IMR-90 (cell line): ENCODE data around the gene RPL19. TPM values are rescaled to one million over a fixed set of nuclear protein-coding genes. Genes with fewer than 3 reads are reported as not detected.

Experiments used
- ATAC-seq: fragments of 200-7000 bp; cut with Tn5 transposase; 2 replicates; pipeline ENCODE4 v1.9.1; 2020; ENCODE audit warnings: low read depth, mild to moderate bottlenecking, moderate library complexity
- BruUV-seq: library from RNA; stranded (reverse); fragments of 400-500 nt; replicated peaks from 2 replicates; lab custom pipeline; 2021; lab: Mats Ljungman, UMichigan
- CTCF ChIA-PET: fragments of 300-600 bp; formaldehyde crosslinking; extraction: SDS; loops from one replicate; lab custom pipeline; 2021; ENCODE audit warnings: antibody characterized with exemption; lab: Yijun Ruan, JAX
- POLR2A ChIA-PET: fragments of 300-600 bp; sonication (Branson Sonifier 250); formaldehyde crosslinking; loops from one replicate; lab custom pipeline; 2022; ENCODE audit warnings: antibody characterized with exemption; ENCODE audit not compliant: unreplicated experiment; lab: Charles Lee
- DNase-seq: peaks from one replicate; pipeline ENCODE4 v3.0.0; 2013
- H2AFZ ChIP-seq: replicated peaks from 2 replicates; pipeline ENCODE3; 2013; ENCODE audit warnings: low read length, mild to moderate bottlenecking; ENCODE audit not compliant: poor library complexity
- H2AK5ac ChIP-seq: 2 replicates; pipeline ENCODE4 v1.6.1; 2013; ENCODE audit warnings: low read depth, low read length, inconsistent platforms
- H2AK9ac ChIP-seq: replicated peaks from 2 replicates; pipeline ENCODE3; 2013; ENCODE audit warnings: mild to moderate bottlenecking, low read depth, low read length, moderate library complexity; ENCODE audit not compliant: poor library complexity
- H2BK120ac ChIP-seq: 2 replicates; pipeline ENCODE4 v1.6.1; 2013; ENCODE audit warnings: low read depth, low read length, inconsistent platforms
- H2BK15ac ChIP-seq: 3 replicates; pipeline ENCODE4 v1.6.1; 2013; ENCODE audit warnings: low read depth, low read length, inconsistent platforms
- H2BK20ac ChIP-seq: 2 replicates; pipeline ENCODE4 v1.6.1; 2013; ENCODE audit warnings: low read depth, mild to moderate bottlenecking, inconsistent platforms, low read length, moderate library complexity
- H2BK5ac ChIP-seq: 2 replicates; pipeline ENCODE4 v1.6.1; 2013; ENCODE audit warnings: mild to moderate bottlenecking, low read depth, low read length, inconsistent platforms; ENCODE audit not compliant: poor library complexity, severe bottlenecking
- H3K14ac ChIP-seq: replicated peaks from 2 replicates; pipeline ENCODE4 v1.6.1; 2013; ENCODE audit warnings: low read depth, low read length, inconsistent platforms
- H3K18ac ChIP-seq: 2 replicates; pipeline ENCODE4 v1.6.1; 2013; ENCODE audit warnings: low read depth, low read length, control low read depth
- H3K23ac ChIP-seq: 2 replicates; pipeline ENCODE4 v1.6.1; 2013; ENCODE audit warnings: low read depth, low read length, inconsistent platforms
- H3K27ac ChIP-seq: 2 replicates; pipeline ENCODE4 v1.5.1; 2013; ENCODE audit warnings: mild to moderate bottlenecking, control low read depth, low read length; ENCODE audit not compliant: insufficient read depth
- H3K27me3 ChIP-seq: 2 replicates; pipeline ENCODE4 v1.6.1; 2013; ENCODE audit warnings: low read length; ENCODE audit not compliant: control insufficient read depth, insufficient read depth
- H3K36me3 ChIP-seq: 2 replicates; pipeline ENCODE4 v1.6.1; 2013; ENCODE audit warnings: low read length, mixed read lengths; ENCODE audit not compliant: control insufficient read depth, insufficient read depth
- H3K4ac ChIP-seq: 2 replicates; pipeline ENCODE4 v1.6.1; 2013; ENCODE audit warnings: low read depth, low read length, inconsistent platforms
- H3K4me1 ChIP-seq: 2 replicates; pipeline ENCODE4 v1.6.1; 2013; ENCODE audit warnings: low read length, mixed read lengths; ENCODE audit not compliant: control insufficient read depth, insufficient read depth
- H3K4me2 ChIP-seq: 2 replicates; pipeline ENCODE4 v1.6.1; 2013; ENCODE audit warnings: low read depth, mild to moderate bottlenecking, control low read depth, low read length, moderate library complexity
- H3K4me3 ChIP-seq: 2 replicates; pipeline ENCODE4 v1.5.1; 2013; ENCODE audit warnings: low read depth, mild to moderate bottlenecking, control low read depth, low read length, moderate library complexity; ENCODE audit not compliant: insufficient read depth
- H3K56ac ChIP-seq: 2 replicates; pipeline ENCODE4 v1.6.1; 2013; ENCODE audit warnings: low read length, inconsistent platforms; ENCODE audit not compliant: insufficient read depth; ENCODE audit errors: extremely low read depth
- H3K79me1 ChIP-seq, 2 experiments: 2 replicates each; pipeline ENCODE4 v1.6.1; 2013; ENCODE audit warnings: low read length in 2 of 2, inconsistent platforms in 1 of 2, low read depth in 1 of 2
- H3K9ac ChIP-seq: 2 replicates; pipeline ENCODE4 v1.6.1; 2013; ENCODE audit warnings: low read depth, low read length, control low read depth
- H3K9me1 ChIP-seq: 2 replicates; pipeline ENCODE4 v1.6.1; 2013; ENCODE audit warnings: low read length, inconsistent platforms; ENCODE audit not compliant: insufficient read depth
- H3K9me3 ChIP-seq: 2 replicates; pipeline ENCODE4 v1.6.1; 2013; ENCODE audit warnings: low read length; ENCODE audit not compliant: control insufficient read depth, insufficient read depth
- H4K20me1 ChIP-seq: 2 replicates; pipeline ENCODE4 v1.6.1; 2013; ENCODE audit warnings: low read length, inconsistent platforms; ENCODE audit not compliant: insufficient read depth
- H4K5ac ChIP-seq: 2 replicates; pipeline ENCODE4 v1.6.1; 2013; ENCODE audit warnings: mild to moderate bottlenecking, low read depth, low read length, control low read depth
- H4K8ac ChIP-seq, 2 experiments: 2 replicates each; pipeline ENCODE4 v1.6.1; 2013; ENCODE audit warnings: low read depth in 2 of 2, low read length in 2 of 2, control low read depth in 1 of 2, inconsistent platforms in 1 of 2
- H4K91ac ChIP-seq: 2 replicates; pipeline ENCODE4 v1.6.1; 2013; ENCODE audit warnings: low read depth, low read length, inconsistent platforms; ENCODE audit not compliant: insufficient read depth
- BHLHE40 ChIP-seq: fragments of 150-350 bp; IDR thresholded peaks from 2 replicates; pipeline ENCODE4 v1.6.1; 2016; ENCODE audit warnings: mild to moderate bottlenecking, low read depth, low read length
- CEBPB ChIP-seq: IDR thresholded peaks from 2 replicates; pipeline ENCODE4 v1.6.1; 2012; ENCODE audit warnings: low read depth, low read length, improper control_type of control experiment
- CTCF ChIP-seq: conservative IDR thresholded peaks from 2 replicates; pipeline ENCODE4 v1.5.1; 2012; ENCODE audit warnings: mild to moderate bottlenecking, low read depth, low read length, improper control_type of control experiment
- FOS ChIP-seq: fragments of 150-350 bp; IDR thresholded peaks from 2 replicates; pipeline ENCODE4 v1.6.1; 2016; ENCODE audit warnings: low read depth, low read length
- MAFK ChIP-seq: IDR thresholded peaks from 2 replicates; pipeline ENCODE4 v1.6.1; 2012; ENCODE audit warnings: low read depth, low read length, improper control_type of control experiment
- MAZ ChIP-seq: IDR thresholded peaks from 2 replicates; pipeline ENCODE4 v1.6.1; 2012; ENCODE audit warnings: low read depth, mild to moderate bottlenecking, low read length, improper control_type of control experiment, moderate library complexity, borderline replicate concordance
- MXI1 ChIP-seq: IDR thresholded peaks from 2 replicates; pipeline ENCODE4 v1.6.1; 2012; ENCODE audit warnings: low read depth, mild to moderate bottlenecking, low read length, moderate library complexity, borderline replicate concordance
- NFE2L2 ChIP-seq: fragments of 150-350 bp; IDR thresholded peaks from 2 replicates; pipeline ENCODE4 v1.6.1; 2016; ENCODE audit warnings: low read depth, mild to moderate bottlenecking, low read length
- POLR2A ChIP-seq: IDR thresholded peaks from 2 replicates; pipeline ENCODE4 v1.6.1; 2012; ENCODE audit warnings: mild to moderate bottlenecking, low read depth, low read length
- RCOR1 ChIP-seq: IDR thresholded peaks from 2 replicates; pipeline ENCODE4 v1.6.1; 2012; ENCODE audit warnings: mild to moderate bottlenecking, low read length, improper control_type of control experiment; ENCODE audit not compliant: insufficient replicate concordance
- RFX5 ChIP-seq: IDR thresholded peaks from 2 replicates; pipeline ENCODE4 v1.8.0; 2012; ENCODE audit warnings: low read depth, mild to moderate bottlenecking, low read length, moderate library complexity
- USF2 ChIP-seq: fragments of 150-350 bp; IDR thresholded peaks from 2 replicates; pipeline ENCODE4 v1.6.1; 2017; ENCODE audit warnings: mild to moderate bottlenecking, antibody characterized with exemption, low read length, low read depth
- WGBS, 2 experiments: methylation state at CpG; one replicate each; pipeline versions ENCODE4 v1.1.5 to v1.1.7; 2013; ENCODE audit warnings: missing lambda C conversion rate in 2 of 2; ENCODE audit not compliant: insufficient read length in 1 of 2; ENCODE audit errors: extremely low coverage in 2 of 2; 5-methylcytosine and 5-hydroxymethylcytosine counted together
- dilution Hi-C: fragments of 300-500 bp; cut with HindIII; formaldehyde crosslinking; loops from one replicate; pipeline ENCODE4 v1.14.3; 2018; ENCODE audit warnings: low sequenced_read_pairs; ENCODE audit not compliant: unreplicated experiment
- in situ Hi-C: fragments of 300-500 bp; cut with MboI; formaldehyde crosslinking; loops from 3 replicates; pipeline ENCODE4 v1.14.3; 2019; ENCODE audit warnings: low sequenced_read_pairs, inconsistent platforms, mixed read lengths
- intact Hi-C: fragments of 100-400 bp; cut with micrococcal nuclease; formaldehyde crosslinking; loops from 2 replicates; pipeline ENCODE4 v1.10.0; 2022
- polyA plus RNA-seq, 3 experiments: library from polyadenylated mRNA; depleted of rRNA; stranded (reverse); fragments of >200 nt; gene quantifications; 2 replicates each; pipeline ENCODE4 v1.2.3, GENCODE V29; 2012; ENCODE audit warnings: low replicate concordance in 1 of 3
- total RNA-seq: library from RNA; depleted of rRNA; stranded (reverse); fragments of >200 nt; gene quantifications from 2 replicates; pipeline ENCODE4 v1.2.3, GENCODE V29; 2012

RPL19 gene
- total and polyA plus RNA-seq, 2 of the 4 experiments (the other 2 are of a cell fraction) = 2,101 to 2,466 TPM

DNA sequence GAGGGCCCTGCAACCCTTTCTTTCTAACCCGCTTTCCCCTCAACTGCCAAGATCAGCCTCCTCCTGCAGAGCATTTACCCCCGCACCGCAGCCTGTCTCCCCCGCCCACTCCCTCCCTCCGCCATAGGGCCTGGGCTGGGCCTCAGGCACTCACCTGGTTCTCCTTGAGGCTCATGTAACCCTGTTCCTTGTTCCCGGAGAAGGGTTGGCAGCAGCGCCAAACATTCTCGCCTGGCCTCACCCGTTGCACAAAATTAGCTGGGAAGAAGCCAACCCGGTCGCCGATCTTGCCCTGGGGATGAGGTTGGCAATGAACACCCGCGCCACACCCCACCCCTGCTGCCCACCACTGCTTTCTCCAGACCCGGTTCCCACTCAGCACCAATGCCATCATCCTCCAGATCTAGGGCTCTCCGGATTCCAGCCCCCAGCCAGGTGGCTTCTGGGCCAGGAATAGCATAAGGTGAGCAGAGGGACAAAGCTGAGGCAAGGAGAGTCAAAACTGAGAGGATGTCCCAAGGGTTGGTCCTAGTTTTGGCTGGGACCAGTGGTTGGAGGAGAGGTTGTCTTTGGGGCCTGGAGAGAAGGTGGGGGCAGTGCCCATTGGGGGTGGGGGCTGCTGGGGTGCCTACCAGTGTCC is 12.9 kb downstream of the RPL19 start:
- Histone ChIP-seq H2AK5ac (no peak overlapping the region), H3K9me1 (peaks cover 12% of the 10 kb centered on the region), H3K79me1 (no peaks in the 10 kb centered on the region), H3K27me3 (peaks cover 26% of the 10 kb centered on the region), H4K5ac (no peak overlapping the region), H3K14ac (no peak overlapping the region), H3K23ac (no peak overlapping the region), H2AFZ (no peak overlapping the region), H3K4me1 (peaks cover 16% of the 10 kb centered on the region), H3K4me3 (no peak overlapping the region), H4K20me1 (no peaks in the 10 kb centered on the region), H3K36me3 (no peaks in the 10 kb centered on the region), H4K8ac (no peak overlapping the region), H3K18ac (no peak overlapping the region), H2BK15ac (no peak overlapping the region), H2AK9ac (no peak overlapping the region), H4K91ac (no peak overlapping the region), H2BK5ac (no peak overlapping the region), H3K56ac (no peak overlapping the region), H2BK120ac (no peak overlapping the region), H3K4ac (no peak overlapping the region), H3K9ac (no peak overlapping the region), H2BK20ac (no peak overlapping the region), H3K27ac (no peak overlapping the region), H3K9me3 (no peaks in the 10 kb centered on the region), H3K4me2 (no peak overlapping the region)
- no TSS peak for BruUV-seq
- intact Hi-C loops = no loop called here
- TF ChIP-seq POLR2A = no peak
- no peak for TF ChIP-seq MXI1
- no peak for TF ChIP-seq USF2
- TF ChIP-seq NFE2L2 = no peak
- no peak for TF ChIP-seq CTCF
- TF ChIP-seq CEBPB = no peak
- no peak for TF ChIP-seq MAFK
- no peak for TF ChIP-seq RCOR1
- TF ChIP-seq FOS = no peak
- TF ChIP-seq RFX5 = no peak
- TF ChIP-seq MAZ = no peak
- no peak for TF ChIP-seq BHLHE40
- DNase-seq (no peak), ATAC-seq (no peak)
- ChIA-PET CTCF (no interaction called here), POLR2A (no interaction called here)
- dilution Hi-C loops = no loop called here
- WGBS, 2 experiments = 42% methylated on average over 2 of the region's 16 CpGs; no CpG with 5 or more reads in 1 of the 2 experiments
- in situ Hi-C loops = no loop called here
